HG03097 (cell line): ENCODE data around the gene STXBP3.

Source experiments
- ATAC-seq: cut with Tn5 transposase; IDR thresholded peaks from one replicate; pipeline ENCODE4 v1.9.1; 2021; ENCODE audit not compliant: unreplicated experiment, low FRiP score

The STXBP3 gene

DNA sequence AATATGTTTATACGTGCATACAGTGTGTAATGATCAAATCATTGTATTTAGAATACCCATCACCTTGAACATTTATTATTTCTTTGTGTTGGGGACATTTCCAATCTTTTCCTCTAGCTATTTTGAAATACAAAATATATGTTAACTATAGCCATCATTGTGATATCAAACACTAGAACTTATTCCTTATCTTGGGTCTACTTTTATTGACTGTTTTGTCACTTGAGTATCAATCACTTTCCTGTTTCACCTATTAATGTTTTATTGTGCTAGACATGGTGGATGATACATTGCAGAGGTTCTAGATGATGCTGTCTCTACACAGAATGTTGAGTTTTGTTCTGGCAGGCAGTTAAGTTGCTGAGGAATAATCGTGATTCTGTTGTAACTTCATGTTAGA lies 45.9 kb downstream of the STXBP3 start:
- no peak for ATAC-seq

DNA sequence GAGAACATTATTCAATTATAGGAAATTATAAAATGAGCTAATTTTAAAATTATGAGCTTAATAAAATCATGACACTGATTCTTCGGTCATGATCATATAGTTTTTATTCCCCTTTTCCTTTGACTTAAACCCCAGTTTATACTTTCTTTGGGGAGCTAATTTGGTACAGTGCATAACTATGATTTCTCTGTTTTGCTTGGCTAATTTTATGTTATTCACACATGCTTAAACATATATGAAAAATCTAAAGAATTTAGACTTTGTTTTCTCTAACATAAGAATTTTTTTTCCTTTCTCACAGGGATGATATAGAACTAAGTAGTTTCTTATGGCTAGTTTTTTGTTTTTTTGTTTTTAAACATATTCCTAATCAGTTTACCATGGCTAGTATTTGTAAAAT lies 52.5 kb downstream of the STXBP3 start:
- ATAC-seq, result no peak

DNA sequence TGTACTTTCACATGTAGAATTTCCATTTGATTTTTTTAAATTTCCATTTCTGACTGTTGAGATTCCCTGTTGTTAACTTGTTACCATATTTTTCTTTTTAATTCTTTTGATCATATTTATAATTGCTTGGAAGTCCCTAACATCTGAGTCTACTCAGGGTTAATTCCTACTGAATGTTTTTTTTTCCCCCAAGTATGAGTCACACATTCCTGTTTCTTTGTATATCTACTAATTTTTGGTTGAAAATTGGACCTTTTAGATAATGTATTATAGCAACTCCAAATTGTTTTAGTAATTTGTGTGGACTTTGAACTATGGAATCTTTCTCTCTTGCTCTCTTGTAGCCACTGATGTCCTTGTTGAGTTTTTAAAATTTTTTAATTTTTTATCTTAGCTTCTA lies 54.6 kb downstream of the STXBP3 start:
- no peak for ATAC-seq

DNA sequence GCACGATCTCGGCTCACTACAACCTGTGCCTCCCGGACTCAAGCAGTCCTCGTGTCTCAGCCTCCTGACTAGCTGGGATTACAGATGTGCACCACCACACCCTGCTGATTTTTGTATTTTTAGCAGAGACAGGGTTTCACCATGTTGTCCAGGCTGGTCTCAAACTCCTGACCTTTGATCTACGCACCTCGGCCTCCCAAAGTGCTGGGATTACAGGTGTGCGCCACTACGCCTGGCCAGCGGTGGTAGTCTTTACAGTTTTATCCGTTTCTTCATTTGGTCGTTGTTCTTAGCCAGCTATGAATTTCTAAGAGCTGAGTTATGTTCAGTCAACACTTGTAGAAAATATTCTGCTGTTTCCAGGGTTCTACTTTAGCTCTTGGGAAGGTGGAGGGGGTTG lies 57.1 kb downstream of the STXBP3 start:
- ATAC-seq, result no peak

DNA sequence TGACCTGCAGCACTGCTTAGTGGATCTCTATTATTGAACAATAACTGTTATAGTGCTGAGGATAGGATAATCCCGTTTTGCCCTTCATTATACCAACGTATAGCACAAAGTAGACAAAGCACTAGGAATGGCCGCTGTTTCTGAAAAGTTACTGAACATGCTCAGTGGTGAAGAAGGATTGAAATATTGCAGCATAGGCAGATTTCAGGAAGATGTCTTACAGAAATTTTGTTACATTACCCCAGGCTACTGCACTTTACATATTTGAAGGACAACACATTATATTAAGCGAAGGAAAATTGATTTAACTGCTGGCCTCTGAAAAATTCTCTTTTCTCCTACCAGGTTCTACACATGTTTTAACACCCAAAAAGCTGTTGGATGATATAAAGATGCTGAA lies 62.0 kb downstream of the STXBP3 start:
- no peak for ATAC-seq

DNA sequence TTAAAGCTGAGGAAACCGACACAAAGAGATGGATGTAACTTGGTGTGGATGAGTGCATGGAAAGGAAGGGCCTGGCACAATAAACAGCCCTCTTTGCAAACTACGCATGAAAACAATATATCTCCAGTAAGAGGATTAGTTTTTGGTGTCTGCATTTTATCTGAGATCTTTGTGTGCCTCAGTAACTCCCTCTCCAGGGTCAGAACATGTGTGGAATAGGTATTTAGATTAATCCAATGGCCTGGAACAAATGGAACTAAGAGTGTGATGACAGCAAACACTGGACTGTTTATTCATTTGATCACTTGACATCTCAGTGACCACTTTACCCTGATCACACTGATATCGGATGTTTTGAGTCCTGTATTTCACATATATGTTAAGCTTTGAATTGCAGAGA lies 65.1 kb downstream of the STXBP3 start:
- no peak for ATAC-seq

DNA sequence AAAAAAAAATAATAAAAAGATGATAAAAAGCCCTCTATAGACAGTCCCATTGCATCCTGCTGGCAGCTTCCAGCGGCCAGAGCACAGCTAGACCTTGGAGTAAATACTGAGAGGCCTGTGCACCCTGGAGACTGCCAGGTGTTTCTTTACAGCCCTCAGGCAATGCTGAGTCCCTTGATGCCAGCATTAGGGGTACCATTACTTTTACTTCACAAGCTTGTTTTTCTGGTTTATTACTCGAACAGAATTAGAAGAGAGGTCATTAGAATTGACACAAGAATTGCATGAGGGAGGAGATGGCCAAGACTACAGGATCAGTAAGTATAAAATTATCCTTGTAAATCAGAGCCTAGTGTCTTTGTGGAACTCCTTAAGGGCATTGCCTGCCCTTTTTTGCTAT lies 66.9 kb downstream of the STXBP3 start:
- ATAC-seq, result no peak

DNA sequence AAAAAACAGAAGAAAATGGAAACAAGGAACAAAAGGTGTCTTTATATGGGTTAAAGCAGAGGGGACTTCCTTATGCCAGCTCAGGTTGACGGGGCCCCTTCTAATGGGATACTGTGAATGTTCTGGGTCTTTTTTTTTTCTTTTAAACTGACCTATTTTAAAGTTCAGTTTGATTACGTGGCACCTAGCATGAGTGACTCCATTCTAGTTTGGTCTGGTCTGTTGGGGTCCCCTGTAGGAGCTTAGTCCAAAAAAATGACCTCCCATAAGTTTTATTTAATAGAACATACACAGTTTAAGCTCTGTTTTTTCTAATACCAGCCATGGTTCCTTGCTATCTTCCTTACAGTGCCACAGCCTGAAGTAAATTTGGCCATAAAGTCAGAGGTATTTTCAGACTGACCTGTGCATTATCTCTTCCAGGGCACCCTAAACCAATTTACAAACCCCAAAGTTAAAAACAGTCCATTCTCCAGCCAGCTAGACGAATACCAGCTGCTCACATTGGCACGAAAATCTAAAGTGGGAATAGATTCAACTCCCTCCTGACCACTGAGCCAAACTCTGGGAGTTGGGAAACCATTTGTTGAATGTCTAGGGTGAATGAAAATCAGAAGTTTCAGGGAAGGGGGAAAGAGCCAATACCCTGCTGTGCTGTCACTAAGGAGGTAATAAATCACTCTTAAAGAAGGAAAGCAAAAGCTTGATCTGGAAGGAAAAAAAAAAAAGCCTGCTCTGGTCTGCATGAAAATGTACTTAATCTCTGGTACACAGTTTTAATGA lies 68.1 kb downstream of the STXBP3 start:
- ATAC-seq, result no peak

DNA sequence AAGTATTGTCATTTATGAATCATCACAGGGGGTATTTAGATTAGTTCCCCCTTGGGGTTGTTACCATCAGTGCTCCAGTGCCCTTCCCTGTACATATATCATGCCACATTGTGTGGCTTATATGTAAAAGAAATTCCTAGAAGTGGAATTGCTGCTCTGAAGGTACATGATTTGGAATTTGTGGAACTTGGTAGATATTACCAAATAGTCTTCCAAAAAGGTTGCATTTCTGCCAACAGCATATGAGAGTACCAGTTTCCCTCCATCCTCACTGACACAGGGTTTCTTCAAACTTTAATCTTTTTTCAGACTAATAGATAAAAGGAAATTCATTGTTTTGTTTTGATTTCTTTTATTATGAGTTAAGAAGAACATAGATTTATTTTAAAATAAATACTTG lies 69.1 kb downstream of the STXBP3 start:
- ATAC-seq, result no peak

DNA sequence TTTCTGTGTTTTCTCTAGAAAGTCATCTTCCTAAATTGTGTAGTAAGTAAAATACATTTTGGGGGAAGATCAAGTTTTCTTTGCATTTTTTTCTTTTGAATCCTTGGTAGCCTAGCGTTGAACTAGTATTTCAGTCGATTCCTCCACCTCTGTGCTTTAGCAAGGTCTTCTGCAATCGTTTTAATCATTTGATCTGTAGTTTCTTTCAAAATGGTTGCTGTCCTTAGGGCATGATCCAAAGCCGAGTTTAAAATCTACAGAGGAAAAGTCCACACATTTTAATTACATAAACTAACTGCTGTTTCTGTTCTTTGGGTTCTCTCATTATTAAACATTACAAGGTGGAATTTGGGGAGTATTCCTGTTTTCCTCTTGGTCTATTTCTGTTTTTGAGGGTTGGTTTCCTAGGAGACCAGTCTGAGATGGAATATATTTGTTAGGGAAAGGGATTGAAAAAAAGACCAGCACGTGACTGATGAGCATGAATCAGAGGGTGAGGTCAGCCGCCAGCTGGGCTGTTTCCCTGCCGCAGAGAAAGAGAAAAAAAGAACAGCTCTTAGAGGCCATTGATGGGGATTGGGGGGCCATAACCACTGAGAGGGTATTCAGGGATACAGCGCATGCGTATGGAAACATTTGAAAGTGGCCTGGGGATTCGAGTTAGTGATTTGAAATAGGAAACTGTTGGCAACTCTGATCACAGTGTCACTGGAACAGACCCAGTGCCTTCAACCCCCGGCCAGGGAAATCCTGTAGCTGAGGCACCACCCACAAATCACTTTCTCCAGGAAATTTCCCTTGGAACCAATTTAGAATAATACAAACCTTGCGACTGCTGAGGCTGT lies 69.8 kb downstream of the STXBP3 start:
- ATAC-seq, result no peak

DNA sequence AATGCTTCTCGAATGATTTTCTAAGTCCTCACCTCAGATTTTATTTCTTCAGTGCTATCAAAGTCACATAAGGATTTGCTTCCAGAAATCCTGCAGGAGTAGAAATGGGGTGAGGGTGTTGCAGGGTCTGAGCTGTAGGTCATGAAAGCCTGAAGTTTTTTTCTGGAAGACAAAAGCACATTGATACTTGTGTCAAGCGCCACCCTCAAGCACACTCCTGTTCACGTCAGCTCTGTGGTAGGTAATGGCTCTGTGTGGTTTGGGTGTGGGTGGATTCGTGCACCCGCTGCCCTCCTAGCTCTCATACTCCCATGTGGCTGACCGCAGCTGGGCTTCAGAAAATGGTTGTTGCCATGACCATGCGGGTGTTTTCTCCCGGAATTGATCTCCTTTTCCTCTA lies 70.5 kb downstream of the STXBP3 start:
- ATAC-seq, result no peak

DNA sequence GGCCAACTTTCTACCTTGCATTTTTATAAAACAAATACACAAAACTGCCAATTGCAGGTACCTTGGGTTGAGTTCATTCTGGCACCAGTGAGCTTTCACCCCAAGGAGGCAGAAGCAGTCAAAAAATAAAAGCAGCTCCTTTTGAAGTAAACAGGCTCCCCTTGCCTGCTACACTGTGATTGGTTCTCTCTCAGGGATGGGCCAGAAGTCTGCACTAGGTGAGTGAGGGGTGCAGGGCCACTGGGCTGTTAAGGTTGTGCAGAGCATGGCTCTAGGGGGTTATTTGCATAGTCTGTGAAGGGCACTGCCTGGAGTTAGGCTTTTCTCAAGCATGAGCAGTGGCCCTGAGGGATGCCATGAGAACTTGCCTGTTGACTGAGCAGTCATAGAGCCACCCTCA lies 71.3 kb downstream of the STXBP3 start:
- no peak for ATAC-seq

DNA sequence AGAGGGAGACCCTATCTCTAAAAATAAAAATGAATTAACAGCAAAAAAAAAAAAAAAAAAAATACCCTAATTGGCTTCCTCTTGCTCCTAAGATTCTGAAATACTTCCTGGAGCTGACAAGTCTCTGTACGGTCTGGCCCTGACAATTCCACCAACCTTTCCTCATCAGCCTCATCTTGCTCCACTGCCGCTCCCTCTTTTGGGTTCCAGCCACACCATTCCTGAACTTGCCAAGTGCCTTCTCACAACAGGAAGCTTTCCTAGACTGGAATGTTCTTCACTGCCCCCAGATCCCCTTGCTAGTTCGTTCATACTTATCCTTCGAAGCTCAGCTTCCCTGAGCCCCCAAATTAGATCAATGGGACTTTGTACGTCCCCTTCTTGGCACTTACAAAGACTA lies 73.4 kb downstream of the STXBP3 start:
- no peak for ATAC-seq

DNA sequence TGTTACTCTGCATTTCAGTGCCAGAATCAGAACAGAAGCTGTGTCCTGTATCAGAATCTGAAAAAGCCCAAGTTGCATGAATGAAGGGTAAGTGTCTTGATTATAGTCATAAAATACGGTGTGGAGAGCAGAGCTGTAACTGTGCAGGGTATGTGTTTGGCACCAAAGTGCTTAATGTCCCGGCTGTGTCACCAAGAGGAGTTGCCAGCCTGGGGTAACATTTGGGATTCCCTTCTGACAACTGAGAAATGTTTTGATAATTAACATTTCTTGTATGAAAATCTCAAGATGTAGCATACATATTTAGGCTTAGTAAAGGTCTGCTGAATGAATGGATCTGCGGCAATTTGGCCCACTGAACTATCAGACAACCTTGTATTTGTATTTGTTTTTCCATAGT lies 77.2 kb downstream of the STXBP3 start:
- ATAC-seq, result no peak

DNA sequence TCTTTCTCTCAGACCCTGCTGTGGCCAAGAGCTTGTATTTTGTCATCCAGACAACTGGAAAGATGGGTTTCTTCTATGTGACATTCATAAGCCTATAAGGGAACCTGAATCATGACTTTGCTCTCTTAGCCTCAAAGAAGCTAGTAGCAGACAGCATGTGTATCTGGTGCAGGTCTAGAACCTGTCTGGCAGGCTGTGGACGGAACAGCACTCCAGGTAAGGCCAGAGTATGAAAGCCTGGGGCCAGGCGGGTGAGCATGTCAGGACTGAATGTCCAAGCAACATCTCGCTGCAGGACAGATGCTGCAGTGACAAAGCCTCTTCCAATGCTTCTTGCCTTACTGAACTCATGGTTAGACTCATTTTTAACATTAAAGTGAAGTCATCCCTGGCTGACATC lies 77.6 kb downstream of the STXBP3 start:
- no peak for ATAC-seq

DNA sequence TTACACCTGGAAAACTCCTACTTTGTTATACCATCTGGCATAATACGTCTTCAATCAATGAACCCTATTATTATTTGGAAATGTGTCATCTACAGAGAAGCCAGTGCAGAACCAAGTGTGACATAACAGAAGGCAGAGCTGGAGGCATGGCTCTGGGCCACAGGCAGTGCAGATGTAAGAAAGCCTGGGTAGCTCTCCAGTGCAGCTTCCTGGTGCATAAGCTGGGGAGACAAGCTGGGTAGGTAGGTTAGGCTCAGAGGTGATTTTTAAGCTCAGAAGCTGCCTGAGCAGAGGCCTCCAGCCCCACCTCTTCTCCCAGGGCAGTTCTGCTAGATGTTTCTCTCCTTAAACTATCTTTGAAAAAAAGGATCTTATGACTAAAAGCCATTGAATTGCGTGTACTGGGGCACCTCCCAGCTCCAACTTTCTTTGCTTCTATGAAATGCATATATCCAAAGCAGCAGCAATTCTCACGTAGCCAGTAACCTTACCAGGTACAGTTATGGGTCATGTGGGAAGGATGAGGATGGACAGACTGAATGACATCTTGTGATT lies 79.7 kb downstream of the STXBP3 start:
- ATAC-seq, result no peak

DNA sequence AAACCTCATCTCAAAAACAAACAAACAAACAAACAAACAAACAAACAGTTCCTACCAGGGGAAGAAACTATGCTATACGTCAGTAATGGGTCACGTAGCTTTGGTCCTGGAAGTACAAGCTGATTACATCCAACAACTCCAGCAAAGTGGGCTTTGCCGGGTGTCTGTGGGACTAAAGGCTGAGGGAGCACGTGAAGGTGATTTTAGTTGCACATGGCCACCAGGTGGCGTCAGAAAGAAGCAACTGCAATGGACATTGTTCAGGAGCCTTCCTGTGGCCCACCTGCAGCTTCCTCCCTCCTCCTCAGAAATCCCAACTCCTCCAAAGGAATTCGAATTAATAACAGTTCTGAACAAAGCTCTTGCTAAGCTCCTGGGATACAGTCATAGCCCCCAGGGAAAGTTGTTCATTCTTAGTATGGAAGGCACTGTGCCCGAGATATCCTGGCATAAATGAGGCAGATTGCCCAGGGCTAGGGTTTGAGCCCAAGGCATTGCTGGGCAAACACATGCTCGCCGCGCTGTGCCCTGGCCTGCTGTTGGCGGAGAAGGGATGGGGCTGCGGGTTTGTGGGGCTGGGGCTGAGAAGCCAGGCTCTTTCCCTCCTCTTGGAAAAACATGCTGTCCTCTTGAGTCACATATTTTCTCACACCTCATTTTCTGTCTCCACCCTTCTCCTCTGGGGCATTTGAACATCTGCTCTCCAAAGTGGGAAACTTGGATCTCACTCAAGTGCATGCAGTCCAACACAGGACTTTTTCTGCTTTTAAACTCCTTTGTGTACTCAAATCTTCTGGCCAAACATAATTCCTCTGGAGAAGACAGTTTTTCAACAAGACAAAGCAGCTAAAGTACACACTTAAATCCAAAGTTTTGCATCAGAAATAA lies 81.8 kb downstream of the STXBP3 start:
- ATAC-seq, result no peak

DNA sequence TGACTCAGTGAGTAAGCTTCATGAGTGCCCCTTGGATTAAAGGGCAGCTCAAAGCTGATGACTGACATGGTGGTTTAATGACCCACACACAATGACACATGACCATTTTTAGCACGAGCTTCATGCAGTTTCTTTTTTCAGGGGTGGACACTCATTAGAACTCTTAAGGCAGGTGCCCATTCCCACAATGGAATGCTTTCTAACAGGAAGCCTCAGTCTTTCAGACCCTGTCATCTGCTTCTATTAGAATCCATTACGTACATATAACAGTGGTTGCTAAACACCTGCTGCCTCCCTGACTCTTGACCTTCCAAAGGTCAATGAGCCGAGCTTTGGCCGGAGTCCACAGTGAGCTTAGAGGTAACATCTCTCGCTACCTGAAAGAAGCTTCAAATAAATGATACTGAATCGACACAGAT lies 83.0 kb downstream of the STXBP3 start:
- ATAC-seq, result no peak

DNA sequence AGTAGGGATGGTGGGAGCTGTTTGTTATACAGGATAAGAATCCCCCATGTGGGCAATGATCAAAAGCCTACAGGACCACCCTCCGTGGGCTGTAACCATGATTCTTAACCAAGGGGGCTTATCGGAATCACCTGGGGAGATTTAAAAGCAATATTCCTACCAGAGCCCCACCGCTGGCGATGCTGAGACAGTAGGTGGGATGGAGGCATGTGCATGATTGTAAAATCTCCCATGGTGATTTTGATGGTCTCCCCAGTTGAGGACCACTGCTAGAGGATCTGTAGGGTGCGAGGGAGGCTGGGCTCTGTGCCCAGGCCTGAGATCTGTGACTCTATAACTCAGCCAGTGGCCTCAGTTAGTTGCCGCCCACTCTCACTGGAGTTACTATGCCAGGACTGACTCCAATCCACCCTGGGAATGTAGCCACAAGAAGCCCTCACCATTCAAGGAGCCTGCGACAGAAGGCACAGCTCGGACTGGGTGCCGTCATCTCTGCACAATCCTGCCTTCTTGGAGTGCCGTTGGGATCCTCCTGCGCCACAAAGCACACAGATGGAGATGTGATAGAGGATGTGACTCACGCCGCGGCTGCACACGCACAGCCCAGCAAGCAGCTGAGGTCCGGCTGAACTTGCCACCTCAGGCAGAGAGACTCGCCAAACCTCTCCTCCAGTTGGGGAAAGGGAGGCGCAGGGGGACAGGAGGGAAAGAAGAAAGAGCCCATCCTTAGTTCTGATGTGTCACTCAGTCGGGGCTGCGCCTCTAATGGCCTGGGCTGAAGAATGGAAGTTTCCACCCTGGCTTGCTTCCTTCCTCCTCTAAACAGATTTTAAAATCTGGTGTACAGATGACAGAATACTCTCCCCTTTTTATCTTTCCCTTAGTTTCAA lies 83.9 kb downstream of the STXBP3 start:
- ATAC-seq, result no peak

DNA sequence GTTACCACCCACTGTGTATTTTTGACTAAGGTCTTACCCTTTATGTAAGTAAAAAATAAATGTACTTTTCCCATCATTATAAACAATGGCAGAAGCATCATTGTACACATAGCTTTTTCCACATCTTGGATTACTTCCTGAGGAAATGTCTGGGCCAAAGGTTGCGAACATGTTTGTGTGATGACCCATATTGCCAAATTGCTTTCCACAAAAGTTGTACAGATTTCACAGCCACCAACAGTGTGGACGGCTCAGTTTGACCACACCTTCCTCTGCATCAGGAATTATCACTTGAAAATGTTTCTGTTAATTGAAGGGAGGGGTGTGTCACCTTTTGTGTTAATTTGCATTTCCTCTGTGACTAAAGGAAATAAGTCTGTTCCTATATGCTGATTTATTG lies 84.8 kb downstream of the STXBP3 start:
- no peak for ATAC-seq
